Measurements from ENCODE around the gene PLPP3. TPM values are rescaled to one million over a fixed set of nuclear protein-coding genes. Genes with fewer than 3 reads are reported as not detected.

Gene PLPP3
- total RNA-seq, 2 donors from 2014 or later = 40.4 to 107 TPM

DNA sequence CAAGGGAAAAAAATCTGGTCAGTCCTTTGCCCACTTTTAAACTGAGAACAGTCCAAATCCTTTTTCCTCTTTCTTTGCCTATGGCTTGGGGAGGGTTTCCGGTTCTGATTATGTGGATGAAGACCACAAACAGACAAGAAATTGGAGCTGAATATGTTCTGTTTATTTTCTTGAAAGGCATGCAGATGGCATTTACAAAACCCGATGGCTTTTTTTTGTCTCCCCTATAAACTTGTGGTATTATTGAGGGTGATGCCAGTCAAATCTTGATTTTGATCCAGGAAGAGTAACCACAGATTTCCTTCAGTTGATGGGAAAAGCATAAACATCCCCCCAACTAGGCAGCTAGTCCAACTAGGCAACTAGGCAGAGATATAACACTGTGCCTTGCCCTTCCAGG is 38.9 kb downstream of the PLPP3 start:
- Histone ChIP-seq H3K9me3 (no peaks in the 10 kb centered on the region), H3K4me3 (no peak overlapping the region), H3K36me3 (no peaks in the 10 kb centered on the region), H3K27me3 (replicated peaks; ENCODE audit: insufficient read depth) (no peaks in the 10 kb centered on the region), H3K27ac (peak overlapping the region in 1 of 2 donors; percentile 5), H3K4me1 (replicated peaks) (no peaks in the 10 kb centered on the region)
- TF ChIP-seq, protein P1, sequence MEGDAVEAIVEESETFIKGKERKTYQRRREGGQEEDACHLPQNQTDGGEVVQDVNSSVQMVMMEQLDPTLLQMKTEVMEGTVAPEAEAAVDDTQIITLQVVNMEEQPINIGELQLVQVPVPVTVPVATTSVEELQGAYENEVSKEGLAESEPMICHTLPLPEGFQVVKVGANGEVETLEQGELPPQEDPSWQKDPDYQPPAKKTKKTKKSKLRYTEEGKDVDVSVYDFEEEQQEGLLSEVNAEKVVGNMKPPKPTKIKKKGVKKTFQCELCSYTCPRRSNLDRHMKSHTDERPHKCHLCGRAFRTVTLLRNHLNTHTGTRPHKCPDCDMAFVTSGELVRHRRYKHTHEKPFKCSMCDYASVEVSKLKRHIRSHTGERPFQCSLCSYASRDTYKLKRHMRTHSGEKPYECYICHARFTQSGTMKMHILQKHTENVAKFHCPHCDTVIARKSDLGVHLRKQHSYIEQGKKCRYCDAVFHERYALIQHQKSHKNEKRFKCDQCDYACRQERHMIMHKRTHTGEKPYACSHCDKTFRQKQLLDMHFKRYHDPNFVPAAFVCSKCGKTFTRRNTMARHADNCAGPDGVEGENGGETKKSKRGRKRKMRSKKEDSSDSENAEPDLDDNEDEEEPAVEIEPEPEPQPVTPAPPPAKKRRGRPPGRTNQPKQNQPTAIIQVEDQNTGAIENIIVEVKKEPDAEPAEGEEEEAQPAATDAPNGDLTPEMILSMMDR (IDR thresholded peaks at IDR 0.05) = no peak
- no peak for TF ChIP-seq POLR2AphosphoS5 (IDR thresholded peaks at IDR 0.05)
- no peak for TF ChIP-seq POLR2A (IDR thresholded peaks at IDR 0.05)
- no peak for DNase-seq (ENCODE audit: low spot score)
- 20% methylated on average over 2 of the region's 2 CpGs for WGBS
- intact Hi-C loops (cut with DNase I) = no loop called here

DNA sequence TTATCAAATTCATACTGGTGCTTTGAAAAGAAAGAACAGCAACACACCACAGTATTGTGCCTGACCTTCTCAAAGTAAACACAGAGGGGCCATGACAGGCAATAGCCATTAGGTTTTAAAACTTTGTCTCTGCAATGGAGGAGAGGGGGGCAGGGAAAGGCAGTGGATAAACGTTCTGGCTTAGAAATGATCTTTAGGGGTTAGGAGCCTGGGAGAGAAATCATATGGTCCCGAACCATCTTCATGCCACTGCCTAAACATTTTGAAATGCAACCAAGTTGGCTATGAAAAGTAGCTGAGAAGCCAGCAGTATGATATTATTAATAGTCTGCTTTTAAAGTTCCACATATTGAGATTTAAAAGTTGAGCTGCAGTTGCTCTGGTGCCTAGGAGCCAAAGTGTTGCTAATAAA is 39.8 kb downstream of the PLPP3 start:
- intact Hi-C loops (cut with DNase I) = no loop called here

DNA sequence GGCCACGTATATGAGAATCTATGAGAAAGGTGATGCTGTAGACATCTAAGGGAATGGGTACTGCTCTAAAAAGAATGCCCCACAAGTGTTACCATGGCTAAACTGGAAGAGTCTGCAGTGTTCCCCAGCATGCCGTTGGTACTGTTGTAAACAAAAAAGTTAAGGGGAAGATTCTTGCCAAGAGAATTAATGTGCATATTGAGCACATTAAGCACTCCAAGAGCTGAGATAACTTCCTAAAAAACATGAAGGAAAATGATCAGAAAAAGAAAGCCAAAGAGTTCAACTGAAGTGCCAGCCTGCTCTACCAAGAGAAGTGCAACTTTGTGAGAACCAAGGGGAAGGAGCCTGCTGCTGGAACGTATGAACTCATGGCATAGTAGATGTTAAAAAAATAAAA is 40.8 kb downstream of the PLPP3 start:
- 61% methylated on average over 3 of the region's 3 CpGs for WGBS
- DNase-seq (ENCODE audit: low spot score) = no peak
- H3K36me3 ChIP-seq = no peaks in the 10 kb centered on the region
- intact Hi-C loops (cut with DNase I) = no loop called here
- H3K4me3 ChIP-seq = no peak overlapping the region
- H3K9me3 ChIP-seq = no peaks in the 10 kb centered on the region
- TF ChIP-seq POLR2AphosphoS5 (IDR thresholded peaks at IDR 0.05) (no peak), POLR2A (IDR thresholded peaks at IDR 0.05) (no peak)
- TF ChIP-seq, protein P1 (IDR thresholded peaks at IDR 0.05) = no peak
- H3K27ac ChIP-seq = no peak overlapping the region
- no peaks in the 10 kb centered on the region for H3K4me1 ChIP-seq (replicated peaks)
- H3K27me3 ChIP-seq (replicated peaks; ENCODE audit: insufficient read depth) = no peaks in the 10 kb centered on the region

More for the DNA sequence above, 39.8 kb downstream of the PLPP3 start:
- H3K27ac ChIP-seq = no peak overlapping the region
- no peaks in the 10 kb centered on the region for H3K27me3 ChIP-seq (replicated peaks; ENCODE audit: insufficient read depth)
- WGBS = 28% methylated on average over 2 of the region's 2 CpGs
- TF ChIP-seq POLR2AphosphoS5 (IDR thresholded peaks at IDR 0.05) = no peak
- TF ChIP-seq, protein P1 (IDR thresholded peaks at IDR 0.05) = no peak
- TF ChIP-seq POLR2A (IDR thresholded peaks at IDR 0.05) = no peak
- H3K9me3 ChIP-seq = no peaks in the 10 kb centered on the region
- H3K4me1 ChIP-seq (replicated peaks) = no peaks in the 10 kb centered on the region
- no peak for DNase-seq (ENCODE audit: low spot score)
- no peaks in the 10 kb centered on the region for H3K36me3 ChIP-seq
- no peak overlapping the region for H3K4me3 ChIP-seq

DNA sequence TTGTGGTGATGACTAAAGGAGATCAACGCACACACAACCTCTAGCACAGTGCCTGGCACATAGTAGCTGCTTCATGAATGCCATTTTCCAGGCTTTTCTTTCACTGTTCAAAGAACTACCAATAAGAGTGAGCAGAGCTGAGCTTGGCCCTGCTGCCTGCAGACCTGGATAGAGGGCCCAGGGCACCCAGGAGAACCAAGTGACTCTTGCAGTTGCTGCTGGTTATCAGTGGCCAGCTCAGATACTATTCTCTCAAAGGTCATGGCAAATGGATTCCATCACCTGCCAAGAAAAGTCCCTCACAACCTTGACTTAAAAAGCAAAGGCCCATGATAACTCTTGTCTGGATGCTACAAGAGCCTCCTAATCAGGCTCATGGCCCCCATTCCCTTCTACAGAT is 41.7 kb downstream of the PLPP3 start:
- Histone ChIP-seq H3K36me3 (no peaks in the 10 kb centered on the region), H3K27ac (no peak overlapping the region), H3K4me3 (no peak overlapping the region), H3K4me1 (replicated peaks) (no peaks in the 10 kb centered on the region), H3K27me3 (replicated peaks; ENCODE audit: insufficient read depth) (no peaks in the 10 kb centered on the region), H3K9me3 (no peaks in the 10 kb centered on the region)
- TF ChIP-seq POLR2AphosphoS5 (IDR thresholded peaks at IDR 0.05) (no peak), POLR2A (IDR thresholded peaks at IDR 0.05) (no peak)
- TF ChIP-seq, protein P1 (IDR thresholded peaks at IDR 0.05) = no peak
- no peak for DNase-seq (ENCODE audit: low spot score)
- intact Hi-C loops (cut with DNase I) = no loop called here
- 56% methylated on average over 1 of the region's 1 CpG for WGBS

DNA sequence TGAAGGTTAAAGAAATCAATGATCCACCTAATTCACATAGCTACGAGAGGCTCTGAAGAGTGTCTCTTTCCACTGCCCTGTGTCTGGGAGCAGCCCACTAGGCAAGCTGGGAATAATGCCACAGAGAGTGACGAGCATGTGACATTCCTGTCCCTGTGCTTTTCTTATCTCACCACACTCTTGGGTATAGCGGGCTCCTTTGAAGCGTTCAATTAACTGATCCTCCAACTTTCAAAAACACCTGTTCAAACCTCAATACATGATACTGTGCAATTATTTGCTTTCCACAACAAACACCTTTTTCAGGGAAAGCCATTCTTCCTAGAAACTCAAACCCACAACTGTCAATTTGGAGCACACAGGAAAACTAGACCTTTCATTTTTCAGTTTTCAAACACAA is 43.4 kb downstream of the PLPP3 start:
- Histone ChIP-seq H3K36me3 (no peaks in the 10 kb centered on the region), H3K27ac (no peak overlapping the region), H3K27me3 (replicated peaks; ENCODE audit: insufficient read depth) (no peaks in the 10 kb centered on the region), H3K4me1 (replicated peaks) (no peaks in the 10 kb centered on the region), H3K4me3 (no peak overlapping the region), H3K9me3 (no peaks in the 10 kb centered on the region)
- no peak for DNase-seq (ENCODE audit: low spot score)
- 74% methylated on average over 4 of the region's 4 CpGs for WGBS
- TF ChIP-seq POLR2A (IDR thresholded peaks at IDR 0.05) = no peak
- TF ChIP-seq, protein P1 (IDR thresholded peaks at IDR 0.05) = no peak
- no peak for TF ChIP-seq POLR2AphosphoS5 (IDR thresholded peaks at IDR 0.05)
- intact Hi-C loops (cut with DNase I) = no loop called here

Measured in prostate gland (tissue), 2 donors.